ENCODE data around the gene DELE1.
A peak's percentile ranks its signal among the peaks of the same experiment; 100 is the strongest.

The DELE1 gene, protein sequence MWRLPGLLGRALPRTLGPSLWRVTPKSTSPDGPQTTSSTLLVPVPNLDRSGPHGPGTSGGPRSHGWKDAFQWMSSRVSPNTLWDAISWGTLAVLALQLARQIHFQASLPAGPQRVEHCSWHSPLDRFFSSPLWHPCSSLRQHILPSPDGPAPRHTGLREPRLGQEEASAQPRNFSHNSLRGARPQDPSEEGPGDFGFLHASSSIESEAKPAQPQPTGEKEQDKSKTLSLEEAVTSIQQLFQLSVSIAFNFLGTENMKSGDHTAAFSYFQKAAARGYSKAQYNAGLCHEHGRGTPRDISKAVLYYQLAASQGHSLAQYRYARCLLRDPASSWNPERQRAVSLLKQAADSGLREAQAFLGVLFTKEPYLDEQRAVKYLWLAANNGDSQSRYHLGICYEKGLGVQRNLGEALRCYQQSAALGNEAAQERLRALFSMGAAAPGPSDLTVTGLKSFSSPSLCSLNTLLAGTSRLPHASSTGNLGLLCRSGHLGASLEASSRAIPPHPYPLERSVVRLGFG

DNA sequence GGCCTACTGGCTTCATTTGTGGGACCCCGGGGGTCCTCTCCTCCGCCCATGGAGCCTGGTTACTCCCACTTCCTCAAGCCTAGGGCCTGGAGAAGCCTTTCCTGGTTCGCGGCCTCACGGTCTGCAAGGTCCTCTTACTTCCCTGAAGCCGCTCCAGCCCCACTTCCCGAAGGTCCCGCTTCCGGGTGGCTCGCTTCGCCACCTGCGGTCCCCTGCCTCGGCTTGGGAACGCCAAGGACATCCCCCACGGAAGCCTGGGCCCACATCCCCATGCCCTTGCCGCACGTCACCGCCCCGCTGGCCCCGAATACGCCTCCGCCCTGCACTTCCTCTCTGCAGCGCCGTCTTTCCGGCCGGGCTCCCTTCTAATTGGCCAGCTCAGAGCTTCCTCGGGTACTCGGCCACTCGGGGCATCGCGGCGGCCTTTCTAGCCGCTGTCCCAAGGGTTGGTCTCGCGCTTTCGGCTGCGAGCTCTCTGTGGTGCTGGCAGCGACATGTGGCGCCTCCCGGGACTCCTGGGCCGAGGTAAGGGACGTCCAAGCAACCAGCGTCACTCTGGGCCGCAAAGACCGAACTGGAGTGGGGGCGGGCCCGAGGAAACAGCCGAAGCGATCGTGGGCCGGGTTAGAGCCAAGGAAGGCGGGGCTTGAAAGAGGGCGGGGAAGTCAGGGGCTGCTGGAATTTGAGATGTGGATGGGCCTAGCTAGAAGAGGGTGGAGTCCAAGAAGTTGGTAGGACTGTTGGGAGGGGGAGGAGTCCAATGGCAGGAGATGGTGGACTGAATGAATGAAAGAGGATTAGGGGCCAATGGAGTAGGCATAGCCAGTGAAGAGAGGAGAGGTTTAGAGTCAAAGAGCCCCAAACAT lies at the start of gene DELE1:
Gene DELE1 (plus strand): TSS at position 424 of the 866 bp plus-strand sequence. CDS start 71 bp downstream, at position 495.
- Histone ChIP-seq H3K4me3 (ENCODE audit: low read depth, low read length) (peak within 1 kb of the TSS; percentile 84), H3K27me3 (replicated peaks) (no peaks in the 10 kb centered on the region), H3K27ac (peak within 1 kb of the TSS; percentile 92), H3K36me3 (replicated peaks) (peaks cover 29% of the 10 kb centered on the region)
- TF ChIP-seq, protein P1, sequence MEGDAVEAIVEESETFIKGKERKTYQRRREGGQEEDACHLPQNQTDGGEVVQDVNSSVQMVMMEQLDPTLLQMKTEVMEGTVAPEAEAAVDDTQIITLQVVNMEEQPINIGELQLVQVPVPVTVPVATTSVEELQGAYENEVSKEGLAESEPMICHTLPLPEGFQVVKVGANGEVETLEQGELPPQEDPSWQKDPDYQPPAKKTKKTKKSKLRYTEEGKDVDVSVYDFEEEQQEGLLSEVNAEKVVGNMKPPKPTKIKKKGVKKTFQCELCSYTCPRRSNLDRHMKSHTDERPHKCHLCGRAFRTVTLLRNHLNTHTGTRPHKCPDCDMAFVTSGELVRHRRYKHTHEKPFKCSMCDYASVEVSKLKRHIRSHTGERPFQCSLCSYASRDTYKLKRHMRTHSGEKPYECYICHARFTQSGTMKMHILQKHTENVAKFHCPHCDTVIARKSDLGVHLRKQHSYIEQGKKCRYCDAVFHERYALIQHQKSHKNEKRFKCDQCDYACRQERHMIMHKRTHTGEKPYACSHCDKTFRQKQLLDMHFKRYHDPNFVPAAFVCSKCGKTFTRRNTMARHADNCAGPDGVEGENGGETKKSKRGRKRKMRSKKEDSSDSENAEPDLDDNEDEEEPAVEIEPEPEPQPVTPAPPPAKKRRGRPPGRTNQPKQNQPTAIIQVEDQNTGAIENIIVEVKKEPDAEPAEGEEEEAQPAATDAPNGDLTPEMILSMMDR (IDR thresholded peaks at IDR 0.05; ENCODE audit: low read depth, low read length, missing control alignments) = no peak
- peak; percentile 95 for DNase-seq
- in situ Hi-C loops (cut with HindIII; ENCODE audit: low pct_ligation_motif_present, low sequenced_read_pairs) = no loop called here

DNA sequence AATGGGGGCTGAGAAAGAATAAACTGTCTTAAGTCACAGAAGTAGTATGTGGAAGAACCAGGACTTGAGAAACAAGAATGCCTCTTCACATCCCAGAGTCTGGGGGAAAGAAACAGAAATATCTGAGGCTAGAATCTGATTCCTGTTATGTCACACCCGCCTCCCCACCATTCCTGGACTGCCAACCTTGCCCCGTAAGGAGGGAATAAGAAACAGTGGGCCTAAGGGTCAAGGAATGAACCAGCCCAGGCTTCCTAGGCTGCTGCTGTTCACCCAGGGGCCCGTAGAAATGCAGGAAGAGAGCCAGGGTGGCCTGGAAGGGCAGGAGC lies 49.8 kb upstream of the DELE1 start:
- Histone ChIP-seq H3K27me3 (replicated peaks) (peaks cover 40% of the 10 kb centered on the region), H3K4me3 (ENCODE audit: low read depth, low read length) (no peak overlapping the region), H3K36me3 (replicated peaks) (no peaks in the 10 kb centered on the region), H3K27ac (no peak overlapping the region)
- in situ Hi-C loops (cut with HindIII; ENCODE audit: low pct_ligation_motif_present, low sequenced_read_pairs) = no loop called here
- DNase-seq = no peak
- TF ChIP-seq, protein P1 (IDR thresholded peaks at IDR 0.05; ENCODE audit: low read depth, low read length, missing control alignments) = no peak

DNA sequence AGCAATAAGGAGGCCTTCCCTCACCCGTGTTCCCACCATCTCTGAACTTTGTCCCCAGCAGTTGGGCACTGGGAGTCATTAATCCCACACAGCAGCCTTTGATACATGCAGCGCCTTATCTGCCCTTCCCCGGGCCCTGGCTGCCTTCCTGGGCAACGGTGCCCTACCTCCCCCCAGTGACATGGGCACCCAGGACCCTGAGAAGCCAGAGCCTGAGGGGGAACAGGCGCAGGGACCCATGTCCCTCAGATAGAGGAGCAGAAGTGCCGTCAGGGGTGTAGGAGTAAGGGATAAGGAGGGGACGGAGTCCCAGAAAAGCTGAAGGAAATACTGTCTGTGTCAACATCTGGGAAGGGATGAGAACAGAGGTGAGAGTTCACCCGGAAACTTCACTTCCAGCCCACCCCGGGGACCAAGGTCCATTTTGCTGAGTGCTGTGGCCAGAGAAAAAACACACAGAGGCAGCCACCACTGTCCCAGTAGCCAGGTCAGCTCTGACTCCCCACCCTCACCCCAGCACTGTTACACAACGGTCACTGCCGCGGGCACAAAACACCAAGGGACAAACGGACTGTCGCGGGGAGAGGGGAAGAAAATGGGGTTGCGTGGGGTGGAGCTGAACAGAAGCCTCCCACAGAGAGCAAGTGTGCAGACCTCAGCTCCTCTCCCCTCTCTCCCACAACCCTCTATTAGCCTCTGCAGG lies 49.3 kb upstream of the DELE1 start:
- Histone ChIP-seq H3K27me3 (replicated peaks) (peaks cover 42% of the 10 kb centered on the region), H3K36me3 (replicated peaks) (no peaks in the 10 kb centered on the region), H3K4me3 (ENCODE audit: low read depth, low read length) (no peak overlapping the region), H3K27ac (no peak overlapping the region)
- DNase-seq = no peak
- in situ Hi-C loops (cut with HindIII; ENCODE audit: low pct_ligation_motif_present, low sequenced_read_pairs) = no loop called here
- TF ChIP-seq, protein P1 (IDR thresholded peaks at IDR 0.05; ENCODE audit: low read depth, low read length, missing control alignments) = no peak

DNA sequence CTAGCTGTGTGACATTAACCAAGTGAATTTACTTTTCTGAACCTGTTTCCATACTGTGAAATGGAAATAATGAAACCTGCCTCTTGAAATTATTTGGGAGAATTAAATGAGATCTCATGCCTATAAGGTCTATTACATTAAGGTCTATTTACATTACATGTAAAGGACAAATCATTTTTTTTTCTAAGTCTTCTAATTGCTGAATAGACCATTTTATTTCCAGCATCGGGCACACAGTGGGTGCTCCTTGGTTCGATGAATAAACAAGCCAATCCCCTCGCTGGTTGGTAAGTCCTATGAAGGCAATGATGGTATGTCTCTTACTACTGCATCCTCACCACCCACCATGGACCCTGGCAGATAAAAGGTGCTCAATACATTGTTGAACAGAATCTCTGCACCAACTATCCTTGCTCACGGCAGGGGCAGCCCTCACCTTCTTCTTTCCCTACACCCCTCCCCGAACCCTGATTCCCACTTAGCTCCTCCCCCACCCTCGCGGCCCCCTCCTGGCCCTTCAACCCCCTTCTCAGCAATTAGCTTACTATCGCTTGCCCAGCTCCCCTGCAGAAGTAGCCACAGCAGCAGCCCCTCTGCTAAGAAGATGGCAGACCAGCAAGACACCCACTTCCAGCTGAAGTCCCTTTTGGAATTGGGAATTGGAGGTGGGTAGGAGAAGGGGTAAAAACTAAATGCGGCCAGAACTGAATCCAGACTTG lies 48.5 kb upstream of the DELE1 start:
- no peaks in the 10 kb centered on the region for H3K36me3 ChIP-seq (replicated peaks)
- no peak for DNase-seq
- TF ChIP-seq, protein P1 (IDR thresholded peaks at IDR 0.05; ENCODE audit: low read depth, low read length, missing control alignments) = no peak
- peaks cover 46% of the 10 kb centered on the region for H3K27me3 ChIP-seq (replicated peaks)
- in situ Hi-C loops (cut with HindIII; ENCODE audit: low pct_ligation_motif_present, low sequenced_read_pairs) = no loop called here
- no peak overlapping the region for H3K4me3 ChIP-seq (ENCODE audit: low read depth, low read length)
- H3K27ac ChIP-seq = no peak overlapping the region
